Neural progenitor cell (in vitro differentiated cells): ENCODE measurements around the gene MINDY4B. TPM values are rescaled to one million over a fixed set of nuclear protein-coding genes. Genes with fewer than 3 reads are reported as not detected.

Experiments
- DNase-seq: peaks from one replicate; pipeline ENCODE4 v3.0.0-alpha.2; 2016; ENCODE audit warnings: low spot score
- H2AFZ ChIP-seq: fragments of 200-600 bp; sonication (generic); replicated peaks from 2 replicates; pipeline ENCODE4 v1.6.1; 2016; ENCODE audit warnings: antibody characterized with exemption
- H3F3A ChIP-seq: fragments of 200-600 bp; sonication (generic); 2 replicates; pipeline ENCODE4 v1.6.1; 2016; ENCODE audit warnings: antibody characterized with exemption, low read depth
- H3K27ac ChIP-seq: fragments of 200-600 bp; sonication (generic); 2 replicates; pipeline ENCODE4 v1.5.1; 2016; ENCODE audit warnings: mild to moderate bottlenecking
- H3K27me3 ChIP-seq: fragments of 200-600 bp; sonication (generic); 2 replicates; pipeline ENCODE4 v1.6.1; 2016; ENCODE audit warnings: mild to moderate bottlenecking, moderate library complexity
- H3K36me3 ChIP-seq: fragments of 200-600 bp; sonication (generic); 2 replicates; pipeline ENCODE4 v1.5.1; 2016
- H3K4me1 ChIP-seq: fragments of 200-600 bp; sonication (generic); 2 replicates; pipeline ENCODE4 v1.6.1; 2016; ENCODE audit warnings: mixed run types
- H3K4me2 ChIP-seq: fragments of 200-600 bp; sonication (generic); 2 replicates; pipeline ENCODE4 v1.6.1; 2016
- H3K4me3 ChIP-seq: fragments of 200-600 bp; sonication (generic); 2 replicates; pipeline ENCODE4 v1.5.1; 2016
- H3K79me2 ChIP-seq: fragments of 200-600 bp; sonication (generic); 2 replicates; pipeline ENCODE4 v1.6.1; 2016; ENCODE audit warnings: low read depth
- H3K9ac ChIP-seq: fragments of 200-600 bp; sonication (generic); 2 replicates; pipeline ENCODE4 v1.6.1; 2016
- H3K9me3 ChIP-seq: fragments of 200-600 bp; sonication (generic); 2 replicates; pipeline ENCODE4 v1.5.1; 2016; ENCODE audit warnings: low read depth
- H4K20me1 ChIP-seq: fragments of 200-600 bp; sonication (generic); 2 replicates; pipeline ENCODE4 v1.6.1; 2016; ENCODE audit warnings: low read depth
- H3K27ac Mint-ChIP-seq: 3 replicates; pipeline ENCODE4 v1.8.0; 2021; ENCODE audit warnings: mixed read lengths
- H3K27me3 Mint-ChIP-seq: 2 replicates; pipeline ENCODE4 v1.8.0; 2022; ENCODE audit warnings: low read depth, mild to moderate bottlenecking, inconsistent platforms, moderate library complexity, mixed read lengths; ENCODE audit not compliant: insufficient read depth
- H3K36me3 Mint-ChIP-seq: 3 replicates; pipeline ENCODE4 v1.8.0; 2021; ENCODE audit warnings: mixed read lengths
- H3K4me1 Mint-ChIP-seq: 3 replicates; pipeline ENCODE4 v1.8.0; 2021; ENCODE audit warnings: mixed read lengths
- H3K4me3 Mint-ChIP-seq: 3 replicates; pipeline ENCODE4 v1.8.0; 2021; ENCODE audit warnings: mild to moderate bottlenecking, moderate library complexity, mixed read lengths
- H3K9me3 Mint-ChIP-seq: 3 replicates; pipeline ENCODE4 v1.8.0; 2020; ENCODE audit warnings: mixed read lengths
- CTCF ChIP-seq: fragments of 200-600 bp; sonication (generic); IDR thresholded peaks from 2 replicates; pipeline ENCODE4 v1.5.1; 2017; ENCODE audit warnings: antibody characterized with exemption, mild to moderate bottlenecking
- EZH2 ChIP-seq: fragments of 200-600 bp; sonication (generic); IDR thresholded peaks from 2 replicates; pipeline ENCODE4 v1.6.1; 2017; ENCODE audit warnings: antibody characterized with exemption, mild to moderate bottlenecking, moderate library complexity
- EZH2phosphoT487 ChIP-seq: fragments of 200-600 bp; sonication (generic); IDR thresholded peaks from 2 replicates; pipeline ENCODE4 v1.6.1; 2017; ENCODE audit warnings: antibody characterized with exemption
- total RNA-seq: library from RNA; depleted of rRNA; stranded (reverse); fragments of >200 nt; gene quantifications from 2 replicates; pipeline ENCODE4 v1.2.3, GENCODE V29; 2015; ENCODE audit warnings: low replicate concordance

Gene MINDY4B
- total RNA-seq, 1 donor from 2014 or later: not detected

- Histone ChIP-seq H4K20me1 (no peaks in the 10 kb centered on the region), H3K4me2 (no peak overlapping the region), H3K27me3 (no peaks in the 10 kb centered on the region), H3K27ac (no peak overlapping the region), H3K4me3 (no peak overlapping the region), H3K36me3 (no peaks in the 10 kb centered on the region), H3K9me3 (no peaks in the 10 kb centered on the region), H3K9ac (no peak overlapping the region), H3F3A (no peaks in the 10 kb centered on the region), H2AFZ (no peak overlapping the region), H3K4me1 (no peaks in the 10 kb centered on the region), H3K79me2 (no peaks in the 10 kb centered on the region)
- DNase-seq: no peak
- no peak for TF ChIP-seq CTCF
- no peak for TF ChIP-seq EZH2phosphoT487
- no peak for TF ChIP-seq EZH2
- Mint-ChIP-seq H3K36me3 (no peaks in the 10 kb centered on the region), H3K4me3 (no peak overlapping the region), H3K27ac (no peak overlapping the region), H3K4me1 (peaks cover 6% of the 10 kb centered on the region), H3K27me3 (no peaks in the 10 kb centered on the region), H3K9me3 (no peaks in the 10 kb centered on the region)
These were observed 77.0 kb downstream of the MINDY4B start for GRCh38 chr3:150828261-150828660.

- H3K79me2 ChIP-seq: no peaks in the 10 kb centered on the region
- H3K27me3 ChIP-seq: no peaks in the 10 kb centered on the region
- H3K4me3 ChIP-seq: no peak overlapping the region
- no peaks in the 10 kb centered on the region for H3K36me3 Mint-ChIP-seq
- H3K9me3 ChIP-seq: no peaks in the 10 kb centered on the region
- no peaks in the 10 kb centered on the region for H4K20me1 ChIP-seq
- DNase-seq: no peak
- H3K27me3 Mint-ChIP-seq: peaks cover 4% of the 10 kb centered on the region
- no peak overlapping the region for H3K9ac ChIP-seq
- TF ChIP-seq CTCF (no peak), EZH2 (no peak), EZH2phosphoT487 (no peak)
- H3K9me3 Mint-ChIP-seq: peaks cover 6% of the 10 kb centered on the region
- peaks cover 6% of the 10 kb centered on the region for H3K4me1 Mint-ChIP-seq
- H3K4me2 ChIP-seq: no peak overlapping the region
- H2AFZ ChIP-seq: no peak overlapping the region
- no peak overlapping the region for H3K27ac ChIP-seq
- no peak overlapping the region for H3K4me3 Mint-ChIP-seq
- no peaks in the 10 kb centered on the region for H3K4me1 ChIP-seq
- H3K36me3 ChIP-seq: no peaks in the 10 kb centered on the region
- no peaks in the 10 kb centered on the region for H3F3A ChIP-seq
- no peak overlapping the region for H3K27ac Mint-ChIP-seq
These were observed 78.6 kb downstream of the MINDY4B start for GRCh38 chr3:150826466-150827282.

- Mint-ChIP-seq H3K27ac (no peak overlapping the region), H3K36me3 (no peaks in the 10 kb centered on the region), H3K4me1 (peaks cover 6% of the 10 kb centered on the region), H3K27me3 (peaks cover 4% of the 10 kb centered on the region), H3K4me3 (no peak overlapping the region), H3K9me3 (peaks cover 6% of the 10 kb centered on the region)
- H3K4me2 ChIP-seq: no peak overlapping the region
- H3K27ac ChIP-seq: no peak overlapping the region
- no peak for TF ChIP-seq CTCF
- no peak for TF ChIP-seq EZH2
- no peak for TF ChIP-seq EZH2phosphoT487
- H3K9ac ChIP-seq: no peak overlapping the region
- H3F3A ChIP-seq: no peaks in the 10 kb centered on the region
- H3K4me3 ChIP-seq: no peak overlapping the region
- no peaks in the 10 kb centered on the region for H3K9me3 ChIP-seq
- no peaks in the 10 kb centered on the region for H3K27me3 ChIP-seq
- H4K20me1 ChIP-seq: no peaks in the 10 kb centered on the region
- no peak overlapping the region for H2AFZ ChIP-seq
- H3K4me1 ChIP-seq: no peaks in the 10 kb centered on the region
- H3K79me2 ChIP-seq: no peaks in the 10 kb centered on the region
- H3K36me3 ChIP-seq: no peaks in the 10 kb centered on the region
- DNase-seq: no peak
These were observed 79.3 kb downstream of the MINDY4B start for GRCh38 chr3:150825916-150826377.
